Measurements from ENCODE around the gene LRRC8A. TPM values are rescaled to one million over a fixed set of nuclear protein-coding genes. Genes with fewer than 3 reads are reported as not detected.

LRRC8A gene
- total RNA-seq, 2 donors from 2014 or later = 54.6 to 58.7 TPM

- H3K4me1 ChIP-seq (ENCODE audit: control insufficient read depth, insufficient read depth, low read length) = no peaks in the 10 kb centered on the region
- no peak overlapping the region for H3K4me3 ChIP-seq (ENCODE audit: low read length)
- no peaks in the 10 kb centered on the region for H3K9me3 Mint-ChIP-seq
- 96 to 97% methylated on average over 6 to 23 of the region's 23 CpGs for WGBS, 2 experiments (ENCODE audit: insufficient coverage in 1 of 2, insufficient read length in 1 of 2)
- no peak overlapping the region for H3K27ac ChIP-seq (ENCODE audit: low read depth, low read length)
- no peak for DNase-seq
- no peak for TF ChIP-seq CTCF (conservative IDR thresholded peaks at IDR 0.05)
- peaks cover 22% of the 10 kb centered on the region for H3K36me3 Mint-ChIP-seq (ENCODE audit: low read depth)
- H3K27ac Mint-ChIP-seq = peak overlapping the region; percentile 39
- H3K9ac ChIP-seq (ENCODE audit: extremely low read depth, low read length, poor library complexity, severe bottlenecking) = no peak overlapping the region
- H3K36me3 ChIP-seq (ENCODE audit: control insufficient read depth, insufficient read depth, low read length) = peaks cover 36% of the 10 kb centered on the region
- H3K4me3 Mint-ChIP-seq = no peak overlapping the region
- H3K27me3 Mint-ChIP-seq (ENCODE audit: insufficient read depth) = no peaks in the 10 kb centered on the region
- no peaks in the 10 kb centered on the region for H3K4me1 Mint-ChIP-seq
- H3K9me3 ChIP-seq (ENCODE audit: control insufficient read depth, low read length) = no peaks in the 10 kb centered on the region
- no peaks in the 10 kb centered on the region for H3K27me3 ChIP-seq (ENCODE audit: control insufficient read depth, insufficient read depth, low read length, poor library complexity, severe bottlenecking)
Measured at GRCh38 chr9:128902351-128903078, 20.6 kb downstream of the LRRC8A start.

- no peak for DNase-seq
- no peaks in the 10 kb centered on the region for H3K27me3 Mint-ChIP-seq (ENCODE audit: insufficient read depth)
- Histone ChIP-seq H3K4me1 (ENCODE audit: control insufficient read depth, insufficient read depth, low read length) (no peaks in the 10 kb centered on the region), H3K27me3 (ENCODE audit: control insufficient read depth, insufficient read depth, low read length, poor library complexity, severe bottlenecking) (no peaks in the 10 kb centered on the region), H3K4me3 (ENCODE audit: low read length) (no peak overlapping the region), H3K9me3 (ENCODE audit: control insufficient read depth, low read length) (no peaks in the 10 kb centered on the region), H3K36me3 (ENCODE audit: control insufficient read depth, insufficient read depth, low read length) (peaks cover 36% of the 10 kb centered on the region), H3K27ac (ENCODE audit: low read depth, low read length) (no peak overlapping the region), H3K9ac (ENCODE audit: extremely low read depth, low read length, poor library complexity, severe bottlenecking) (no peak overlapping the region)
- TF ChIP-seq CTCF (conservative IDR thresholded peaks at IDR 0.05) = no peak
- no peaks in the 10 kb centered on the region for H3K4me1 Mint-ChIP-seq
- no peak overlapping the region for H3K27ac Mint-ChIP-seq
- H3K9me3 Mint-ChIP-seq = no peaks in the 10 kb centered on the region
- peaks cover 26% of the 10 kb centered on the region for H3K36me3 Mint-ChIP-seq (ENCODE audit: low read depth)
- 90% methylated on average over 2 of the region's 2 CpGs; no CpG with 5 or more reads in 1 of the 2 experiments for WGBS, 2 experiments (ENCODE audit: insufficient coverage in 1 of 2, insufficient read length in 1 of 2)
- H3K4me3 Mint-ChIP-seq = no peak overlapping the region
Measured at GRCh38 chr9:128903079-128903461, 21.1 kb downstream of the LRRC8A start.

GRCh38 chr9:128903871-128904620, 22.1 kb downstream of the LRRC8A start:
- no peak overlapping the region for H3K4me3 Mint-ChIP-seq
- Histone ChIP-seq H3K27ac (ENCODE audit: low read depth, low read length) (no peak overlapping the region), H3K9me3 (ENCODE audit: control insufficient read depth, low read length) (no peaks in the 10 kb centered on the region), H3K27me3 (ENCODE audit: control insufficient read depth, insufficient read depth, low read length, poor library complexity, severe bottlenecking) (no peaks in the 10 kb centered on the region), H3K4me3 (ENCODE audit: low read length) (no peak overlapping the region), H3K36me3 (ENCODE audit: control insufficient read depth, insufficient read depth, low read length) (peaks cover 36% of the 10 kb centered on the region), H3K9ac (ENCODE audit: extremely low read depth, low read length, poor library complexity, severe bottlenecking) (no peak overlapping the region), H3K4me1 (ENCODE audit: control insufficient read depth, insufficient read depth, low read length) (no peaks in the 10 kb centered on the region)
- peaks cover 28% of the 10 kb centered on the region for H3K36me3 Mint-ChIP-seq (ENCODE audit: low read depth)
- no peak for TF ChIP-seq CTCF (conservative IDR thresholded peaks at IDR 0.05)
- 97 to 99% methylated on average over 10 of the region's 10 CpGs for whole genome bisulfite sequencing, 2 experiments (ENCODE audit: insufficient coverage in 1 of 2, insufficient read length in 1 of 2)
- H3K27ac Mint-ChIP-seq = no peak overlapping the region
- DNase-seq = no peak
- H3K4me1 Mint-ChIP-seq = no peaks in the 10 kb centered on the region
- no peaks in the 10 kb centered on the region for H3K27me3 Mint-ChIP-seq (ENCODE audit: insufficient read depth)
- no peaks in the 10 kb centered on the region for H3K9me3 Mint-ChIP-seq
